SK-N-MC (cell line): Measurements from ENCODE around the gene SLC39A9.

ENCODE experiments used
- EZH2 ChIP-seq: fragments of 200-600 bp; sonication (generic); IDR thresholded peaks from one replicate; pipeline ENCODE4 v1.6.1; 2017; ENCODE audit warnings: antibody characterized with exemption
- FOXP2 ChIP-seq: optimal IDR thresholded peaks from 2 replicates; pipeline ENCODE3; 2011; ENCODE audit warnings: mild to moderate bottlenecking, moderate library complexity; ENCODE audit not compliant: insufficient read depth; ENCODE audit errors: extremely low read length, control extremely low read depth
- POLR2AphosphoS5 ChIP-seq: IDR thresholded peaks from 2 replicates; pipeline ENCODE4 v1.6.1; 2012; ENCODE audit warnings: mild to moderate bottlenecking, low read depth, low read length, borderline replicate concordance

DNA sequence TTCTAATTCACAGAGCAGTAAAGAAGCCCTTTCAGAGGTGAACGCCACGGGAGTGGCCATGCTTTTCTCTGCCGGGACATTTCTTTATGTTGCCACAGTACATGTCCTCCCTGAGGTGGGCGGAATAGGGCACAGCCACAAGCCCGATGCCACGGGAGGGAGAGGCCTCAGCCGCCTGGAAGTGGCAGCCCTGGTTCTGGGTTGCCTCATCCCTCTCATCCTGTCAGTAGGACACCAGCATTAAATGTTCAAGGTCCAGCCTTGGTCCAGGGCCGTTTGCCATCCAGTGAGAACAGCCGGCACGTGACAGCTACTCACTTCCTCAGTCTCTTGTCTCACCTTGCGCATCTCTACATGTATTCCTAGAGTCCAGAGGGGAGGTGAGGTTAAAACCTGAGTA, 59.9 kb downstream of the SLC39A9 start:
- TF ChIP-seq POLR2AphosphoS5 (no peak), EZH2 (no peak), FOXP2 (no peak)
